ENCODE data around the gene DTX1. TPM values are rescaled to one million over a fixed set of nuclear protein-coding genes. Genes with fewer than 3 reads are reported as not detected.

The DTX1 gene
- total and polyA plus RNA-seq, 2 of the 13 experiments (the other 11 are each of a cell fraction or from before 2014, with no cell fraction given), result not detected

DNA sequence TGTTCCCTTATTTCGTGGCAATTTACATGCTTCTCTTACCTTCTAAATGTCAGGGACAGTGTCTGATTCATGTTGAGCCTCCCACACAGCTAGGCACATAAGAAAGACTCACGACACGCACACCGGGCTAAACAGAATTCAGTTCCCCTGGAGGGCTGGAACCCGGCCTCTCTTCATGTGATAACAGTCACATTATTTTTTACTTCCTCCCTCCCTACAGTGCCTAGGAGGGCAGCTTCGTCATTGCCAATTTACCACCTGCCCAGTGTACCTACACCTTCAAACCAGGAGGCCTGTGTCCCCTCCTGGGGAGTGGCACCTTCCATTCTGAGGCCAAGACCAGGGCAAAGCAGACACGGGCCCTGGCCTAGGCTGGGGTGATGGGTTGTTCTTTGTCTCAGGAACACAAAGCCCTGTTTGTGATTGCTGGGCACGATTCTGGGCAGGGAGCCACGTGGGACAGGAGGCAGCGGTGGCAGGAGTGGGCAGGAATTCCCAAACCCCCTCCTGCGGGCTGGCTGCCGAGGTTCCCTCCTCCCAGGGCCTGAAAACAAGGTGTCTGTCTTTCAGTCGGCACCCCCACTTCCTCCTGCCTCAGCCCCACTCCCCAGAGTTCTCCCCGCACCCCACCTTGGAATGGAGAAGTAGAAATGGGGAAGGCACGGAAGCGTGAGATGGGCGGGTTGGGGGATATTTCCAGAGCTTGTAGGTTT is 85.8 kb downstream of the DTX1 start:
- BruUV-seq (replicated peaks), result no TSS peak
- peak overlapping the region; percentile 4; the same call in 1 of the 2 replicates for H3K4me2 ChIP-seq (ENCODE audit: low read depth, low read length)
- ATAC-seq, result peak; percentile 37
- no peaks in the 10 kb centered on the region for H3K36me3 ChIP-seq (replicated peaks in 1 of 2; ENCODE audit: control insufficient read depth in 1 of 2, insufficient read depth in 2 of 2, low read length in 2 of 2)
- no peak overlapping the region for H2AFZ ChIP-seq (ENCODE audit: low read length)
- no peak overlapping the region for H3K9ac ChIP-seq (ENCODE audit: insufficient read depth, low read depth, low read length)
- in situ Hi-C loops (cut with HindIII; ENCODE audit: extremely low pct_ligation_motif_present, low pct_unique_long_range_greater_than_20kb) (no loop called here), intact Hi-C loops (cut with micrococcal nuclease; ENCODE audit: unreplicated experiment) (no loop called here)
- peaks cover 11% of the 10 kb centered on the region for H3K4me1 ChIP-seq (ENCODE audit: insufficient read depth, low read length)
- TF ChIP-seq HNRNPL (IDR thresholded peaks at IDR 0.05; ENCODE audit: low read depth, low read length) (peak; percentile 88), NFKBIZ (CRISPR knock-in tag; IDR thresholded peaks at IDR 0.05) (no peak)
- TF ChIP-seq, protein P1, sequence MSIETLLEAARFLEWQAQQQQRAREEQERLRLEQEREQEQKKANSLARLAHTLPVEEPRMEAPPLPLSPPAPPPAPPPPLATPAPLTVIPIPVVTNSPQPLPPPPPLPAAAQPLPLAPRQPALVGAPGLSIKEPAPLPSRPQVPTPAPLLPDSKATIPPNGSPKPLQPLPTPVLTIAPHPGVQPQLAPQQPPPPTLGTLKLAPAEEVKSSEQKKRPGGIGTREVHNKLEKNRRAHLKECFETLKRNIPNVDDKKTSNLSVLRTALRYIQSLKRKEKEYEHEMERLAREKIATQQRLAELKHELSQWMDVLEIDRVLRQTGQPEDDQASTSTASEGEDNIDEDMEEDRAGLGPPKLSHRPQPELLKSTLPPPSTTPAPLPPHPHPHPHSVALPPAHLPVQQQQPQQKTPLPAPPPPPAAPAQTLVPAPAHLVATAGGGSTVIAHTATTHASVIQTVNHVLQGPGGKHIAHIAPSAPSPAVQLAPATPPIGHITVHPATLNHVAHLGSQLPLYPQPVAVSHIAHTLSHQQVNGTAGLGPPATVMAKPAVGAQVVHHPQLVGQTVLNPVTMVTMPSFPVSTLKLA (IDR thresholded peaks at IDR 0.05), result peak; percentile 31; the same call in 1 of the 2 replicates
- H3K79me2 ChIP-seq (ENCODE audit: insufficient read depth, low read length), result no peaks in the 10 kb centered on the region
- no peaks in the 10 kb centered on the region for H4K20me1 ChIP-seq (ENCODE audit: insufficient read depth, low read length)
- H3K27me3 ChIP-seq (ENCODE audit: control insufficient read depth in 1 of 2, insufficient read depth in 2 of 2, low read length in 2 of 2), result peaks cover 2 to 14% of the 10 kb centered on the region in 2 experiments; a peak in 4 of 5 replicates
- whole genome bisulfite sequencing (ENCODE audit: low lambda C conversion rate), result 13% methylated on average over 17 of the region's 17 CpGs
- CTCF ChIA-PET (ENCODE audit: low intra/inter-chr PET ratio, low total read pairs), result no interaction called here
- FAIRE-seq, result no peak
- H3K9me3 ChIP-seq (ENCODE audit: low read length), result no peaks in the 10 kb centered on the region
- H3K4me3 ChIP-seq (replicated peaks in 1 of 3; ENCODE audit: insufficient read depth in 1 of 3, low read depth in 2 of 3, low read length in 3 of 3), result no peak overlapping the region
- POLR2A ChIA-PET, result no interaction called here
- H3K27ac ChIP-seq (ENCODE audit: extremely low read length, insufficient read depth, low read length), result no peak overlapping the region
- peak; percentile 17 for DNase-seq (ENCODE audit: low spot score)

DNA sequence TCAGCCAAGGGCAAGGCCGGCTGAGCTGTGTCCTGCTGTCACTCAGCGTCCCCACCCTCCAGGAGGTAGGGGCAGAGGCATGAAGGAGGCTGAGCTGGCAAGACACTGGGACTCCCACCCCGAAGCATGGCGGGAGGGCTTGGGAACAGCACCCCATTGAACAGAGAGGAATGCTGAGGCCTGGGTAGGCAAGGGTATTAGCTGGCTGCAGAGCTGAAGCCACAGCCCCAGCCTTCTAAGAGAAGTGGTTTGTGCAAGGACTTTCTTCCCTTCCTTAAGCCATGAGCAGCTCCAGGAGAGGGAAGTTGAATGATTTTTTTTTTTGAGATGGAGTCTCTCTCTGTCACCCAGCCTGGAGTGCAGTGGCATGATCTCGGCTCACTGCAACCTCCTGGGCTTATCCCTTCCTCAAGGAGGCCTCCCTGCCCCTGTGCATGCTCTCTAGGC is 86.4 kb downstream of the DTX1 start:
- TF ChIP-seq ZNF713 (CRISPR knock-in tag; IDR thresholded peaks at IDR 0.05) (no peak), ZNF629 (CRISPR knock-in tag; conservative IDR thresholded peaks at IDR 0.05) (peak; percentile 59)
- Histone ChIP-seq H3K27ac (ENCODE audit: extremely low read length, insufficient read depth, low read length) (no peak overlapping the region), H3K4me2 (ENCODE audit: low read depth, low read length) (no peak overlapping the region), H3K9ac (ENCODE audit: insufficient read depth, low read depth, low read length) (no peak overlapping the region), H3K79me2 (ENCODE audit: insufficient read depth, low read length) (no peaks in the 10 kb centered on the region), H3K4me3 (replicated peaks in 1 of 3; ENCODE audit: insufficient read depth in 1 of 3, low read depth in 2 of 3, low read length in 3 of 3) (no peak overlapping the region), H2AFZ (ENCODE audit: low read length) (no peak overlapping the region), H3K4me1 (ENCODE audit: insufficient read depth, low read length) (peaks cover 11% of the 10 kb centered on the region), H3K9me3 (ENCODE audit: low read length) (no peaks in the 10 kb centered on the region), H3K27me3 (ENCODE audit: control insufficient read depth in 1 of 2, insufficient read depth in 2 of 2, low read length in 2 of 2) (peaks cover 2 to 14% of the 10 kb centered on the region in 2 experiments; a peak in 4 of 5 replicates), H4K20me1 (ENCODE audit: insufficient read depth, low read length) (no peaks in the 10 kb centered on the region), H3K36me3 (replicated peaks in 1 of 2; ENCODE audit: control insufficient read depth in 1 of 2, insufficient read depth in 2 of 2, low read length in 2 of 2) (no peaks in the 10 kb centered on the region)
- in situ Hi-C loops (cut with HindIII; ENCODE audit: extremely low pct_ligation_motif_present, low pct_unique_long_range_greater_than_20kb) (no loop called here), intact Hi-C loops (cut with micrococcal nuclease; ENCODE audit: unreplicated experiment) (no loop called here)
- DNase-seq (ENCODE audit: low spot score) (no peak), ATAC-seq (no peak), FAIRE-seq (no peak)
- 6% methylated on average over 3 of the region's 5 CpGs for WGBS (ENCODE audit: low lambda C conversion rate)
- ChIA-PET CTCF (ENCODE audit: low intra/inter-chr PET ratio, low total read pairs) (no interaction called here), POLR2A (no interaction called here)
- no TSS peak for BruUV-seq (replicated peaks)

Measured in HepG2 (cell line).